HEK293T (cell line): ENCODE measurements around the gene BDNF.

Experiments
- BHLHE40 ChIP-seq: fragments of 450-650 bp; IDR thresholded peaks from 2 replicates; pipeline ENCODE4 v1.6.1; 2016; ENCODE audit warnings: mild to moderate bottlenecking, moderate library complexity, borderline replicate concordance
- ELF4 ChIP-seq: fragments of 450-650 bp; IDR thresholded peaks from 2 replicates; pipeline ENCODE4 v1.6.1; 2017; ENCODE audit warnings: antibody characterized with exemption
- PKNOX1 ChIP-seq: fragments of 450-650 bp; IDR thresholded peaks from 2 replicates; pipeline ENCODE4 v1.6.1; 2016
- SP1 ChIP-seq: fragments of 450-650 bp; IDR thresholded peaks from 2 replicates; pipeline ENCODE4 v1.6.1; 2017
- SUZ12 ChIP-seq: fragments of 450-650 bp; IDR thresholded peaks from 2 replicates; pipeline ENCODE4 v1.6.1; 2016; ENCODE audit warnings: mild to moderate bottlenecking

DNA sequence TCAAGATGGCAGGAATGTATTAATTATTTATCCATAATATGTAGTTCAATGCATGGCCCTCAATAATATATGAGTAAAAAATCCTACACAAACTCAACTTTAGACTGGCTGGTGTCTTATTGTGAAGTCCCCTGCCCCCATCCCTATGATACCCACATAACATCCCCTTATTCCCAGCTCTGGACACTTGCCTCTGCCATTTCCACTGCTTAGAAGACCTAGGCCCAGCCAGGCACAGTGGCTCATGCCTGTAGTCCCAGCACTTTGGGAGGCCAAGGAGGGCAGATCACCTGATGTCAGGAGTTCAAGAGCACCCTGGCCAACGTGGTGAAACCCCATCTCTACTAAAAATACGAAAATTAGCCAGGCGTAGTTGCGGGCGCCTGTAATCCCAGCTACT lies 84.4 kb downstream of the BDNF start:
- TF ChIP-seq PKNOX1, result no peak
- TF ChIP-seq SUZ12, result no peak
- no peak for TF ChIP-seq ELF4
- TF ChIP-seq SP1, result no peak
- no peak for TF ChIP-seq BHLHE40
